ENCODE measurements around the gene TBCEL.

DNA sequence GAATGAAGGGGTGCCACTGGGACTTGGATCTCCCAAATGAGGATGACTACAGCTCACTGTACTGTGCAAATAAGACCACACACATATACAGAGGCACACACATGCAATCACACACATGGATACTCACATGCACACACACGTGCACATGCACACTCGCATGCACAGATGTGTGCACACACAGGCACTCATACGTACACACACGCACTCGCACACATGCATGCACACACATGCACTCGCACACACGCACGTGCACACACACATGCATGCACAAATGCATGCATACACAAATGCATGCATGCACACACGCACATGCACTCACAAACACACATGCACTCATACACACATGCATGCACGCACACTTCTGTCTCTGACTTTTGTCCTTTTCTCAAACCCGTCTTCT, 113.1 kb downstream of the TBCEL start:
- no peak for TF ChIP-seq POLR2A (IDR thresholded peaks at IDR 0.05)
- TF ChIP-seq, protein P1, sequence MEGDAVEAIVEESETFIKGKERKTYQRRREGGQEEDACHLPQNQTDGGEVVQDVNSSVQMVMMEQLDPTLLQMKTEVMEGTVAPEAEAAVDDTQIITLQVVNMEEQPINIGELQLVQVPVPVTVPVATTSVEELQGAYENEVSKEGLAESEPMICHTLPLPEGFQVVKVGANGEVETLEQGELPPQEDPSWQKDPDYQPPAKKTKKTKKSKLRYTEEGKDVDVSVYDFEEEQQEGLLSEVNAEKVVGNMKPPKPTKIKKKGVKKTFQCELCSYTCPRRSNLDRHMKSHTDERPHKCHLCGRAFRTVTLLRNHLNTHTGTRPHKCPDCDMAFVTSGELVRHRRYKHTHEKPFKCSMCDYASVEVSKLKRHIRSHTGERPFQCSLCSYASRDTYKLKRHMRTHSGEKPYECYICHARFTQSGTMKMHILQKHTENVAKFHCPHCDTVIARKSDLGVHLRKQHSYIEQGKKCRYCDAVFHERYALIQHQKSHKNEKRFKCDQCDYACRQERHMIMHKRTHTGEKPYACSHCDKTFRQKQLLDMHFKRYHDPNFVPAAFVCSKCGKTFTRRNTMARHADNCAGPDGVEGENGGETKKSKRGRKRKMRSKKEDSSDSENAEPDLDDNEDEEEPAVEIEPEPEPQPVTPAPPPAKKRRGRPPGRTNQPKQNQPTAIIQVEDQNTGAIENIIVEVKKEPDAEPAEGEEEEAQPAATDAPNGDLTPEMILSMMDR (IDR thresholded peaks at IDR 0.05): no peak

Data from Peyer's patch (tissue), 4 donors.